Stimulated activated CD8-positive, alpha-beta memory T cell treated with anti-CD3 and anti-CD28 coated beads, Interleukin-15, amount 100 ng/mL, for 24 hours (primary cell): Measurements from ENCODE around the gene CD300LF.

Experiments used
- DNase-seq: peaks from one replicate; pipeline ENCODE4 v3.0.0-alpha.2; 2020; ENCODE audit warnings: low read depth

The CD300LF gene

DNA sequence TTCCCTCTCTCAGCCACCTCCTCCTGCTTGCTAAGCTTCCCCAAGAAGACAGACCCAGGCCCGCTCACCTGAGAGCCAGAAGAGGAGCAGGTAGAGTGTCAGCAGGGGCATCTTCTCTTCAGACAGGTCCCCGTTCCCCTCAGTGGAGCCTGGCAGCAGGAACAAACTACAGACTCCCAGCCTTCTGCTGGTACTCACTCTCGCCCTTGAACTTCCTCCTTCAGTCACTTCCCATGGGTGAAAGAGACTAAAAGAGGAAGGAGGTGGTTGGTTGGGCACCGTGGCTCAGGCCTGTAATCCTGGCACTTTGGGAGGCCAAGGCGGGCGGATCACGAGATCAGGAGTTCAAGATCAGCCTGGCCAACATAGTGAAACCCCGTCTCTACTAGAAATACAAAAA lies at the start of gene CD300LF:
Gene CD300LF, minus strand, starts transcription at position 168 of the 400 bp plus-strand sequence. Its CDS starts 57 bp downstream, at position 111.
- no peak for DNase-seq

DNA sequence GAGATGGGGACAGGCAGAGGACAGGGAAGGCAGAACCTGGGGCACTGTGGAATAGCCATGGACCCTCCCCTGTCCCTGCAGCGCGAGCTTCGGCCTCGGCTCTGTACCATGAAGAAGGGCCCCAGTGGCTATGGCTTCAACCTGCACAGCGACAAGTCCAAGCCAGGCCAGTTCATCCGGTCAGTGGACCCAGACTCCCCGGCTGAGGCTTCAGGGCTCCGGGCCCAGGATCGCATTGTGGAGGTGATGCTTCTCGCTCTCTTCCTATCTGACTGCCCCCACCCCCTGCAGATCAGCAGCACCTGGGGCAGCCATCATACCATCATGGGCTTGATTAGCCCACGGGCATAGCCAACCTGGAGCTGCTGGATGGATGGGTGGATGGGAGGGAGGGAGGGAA lies 49.2 kb upstream of the CD300LF start:
- DNase-seq = no peak

DNA sequence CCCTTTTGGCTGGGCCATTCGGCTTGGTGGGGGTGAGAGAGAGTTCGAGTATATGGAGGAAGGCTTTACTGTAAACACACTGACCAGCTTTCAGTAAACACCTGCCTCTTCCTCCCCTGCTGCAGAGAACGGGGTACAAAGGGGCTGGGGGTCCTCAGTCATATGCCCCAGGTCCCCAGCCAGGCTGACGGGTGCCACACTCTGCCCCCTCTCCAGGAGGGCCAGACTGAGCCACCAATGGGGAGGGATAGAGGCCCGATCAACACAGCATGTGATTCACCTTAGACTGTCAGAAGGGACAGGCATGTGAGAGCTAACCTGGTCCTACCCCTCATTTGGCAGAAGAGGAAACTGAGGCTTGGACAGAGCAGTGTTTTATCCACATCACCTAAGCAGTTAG lies 48.7 kb upstream of the CD300LF start:
- DNase-seq = no peak

DNA sequence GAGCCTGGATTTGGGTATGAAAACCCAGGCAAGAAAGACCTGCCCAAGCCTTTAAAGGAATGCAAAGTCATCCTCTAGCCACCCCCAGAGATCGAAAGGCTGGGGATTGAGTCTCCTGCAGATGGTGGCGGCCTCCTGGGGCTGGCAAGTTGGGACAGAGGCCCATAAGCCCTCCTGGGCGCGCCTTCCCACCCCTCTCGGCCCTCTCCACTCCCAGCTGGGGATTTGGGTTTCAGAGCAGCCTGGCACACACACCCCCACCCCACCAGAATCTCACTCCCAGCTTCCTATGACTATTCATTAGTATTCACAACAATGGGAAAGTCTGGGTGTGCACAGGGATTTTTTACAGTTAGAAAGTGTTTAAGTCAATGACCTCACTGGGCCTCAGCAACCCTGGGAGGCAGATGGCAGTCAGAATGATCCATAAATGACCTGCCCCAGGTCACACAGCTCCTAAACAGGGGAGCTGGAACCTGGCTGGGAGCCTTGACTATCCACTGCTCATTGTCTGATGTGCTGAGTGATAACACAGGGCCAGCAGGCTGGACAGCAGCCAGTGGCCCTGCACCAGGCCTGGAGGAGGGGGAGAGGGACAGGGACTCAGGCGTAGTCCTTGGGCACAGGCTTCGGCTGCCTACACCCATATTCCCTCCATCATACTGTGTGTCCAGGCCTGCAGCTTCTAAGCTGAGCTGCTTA lies 47.8 kb upstream of the CD300LF start:
- DNase-seq = no peak

DNA sequence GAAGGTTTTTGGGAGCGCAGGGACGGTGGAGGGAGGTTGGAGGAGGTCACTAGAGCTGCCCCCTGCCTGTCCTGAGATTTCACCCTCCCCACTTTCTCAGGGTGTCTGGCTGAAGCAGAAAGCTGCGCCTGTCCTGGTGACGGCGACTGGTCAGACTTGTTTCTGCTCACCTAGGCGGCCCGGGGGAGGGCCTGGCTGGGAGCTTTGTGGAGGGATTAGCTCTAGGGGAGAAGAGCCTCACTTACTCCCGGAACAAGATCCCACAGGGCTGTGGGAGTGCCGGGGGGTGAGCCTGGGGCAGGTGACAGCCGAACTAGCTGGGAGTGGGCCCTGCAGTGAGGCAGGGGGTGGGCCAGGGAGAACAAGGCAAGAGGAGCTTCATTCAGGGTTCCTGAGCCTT lies 47.2 kb upstream of the CD300LF start:
- no peak for DNase-seq

DNA sequence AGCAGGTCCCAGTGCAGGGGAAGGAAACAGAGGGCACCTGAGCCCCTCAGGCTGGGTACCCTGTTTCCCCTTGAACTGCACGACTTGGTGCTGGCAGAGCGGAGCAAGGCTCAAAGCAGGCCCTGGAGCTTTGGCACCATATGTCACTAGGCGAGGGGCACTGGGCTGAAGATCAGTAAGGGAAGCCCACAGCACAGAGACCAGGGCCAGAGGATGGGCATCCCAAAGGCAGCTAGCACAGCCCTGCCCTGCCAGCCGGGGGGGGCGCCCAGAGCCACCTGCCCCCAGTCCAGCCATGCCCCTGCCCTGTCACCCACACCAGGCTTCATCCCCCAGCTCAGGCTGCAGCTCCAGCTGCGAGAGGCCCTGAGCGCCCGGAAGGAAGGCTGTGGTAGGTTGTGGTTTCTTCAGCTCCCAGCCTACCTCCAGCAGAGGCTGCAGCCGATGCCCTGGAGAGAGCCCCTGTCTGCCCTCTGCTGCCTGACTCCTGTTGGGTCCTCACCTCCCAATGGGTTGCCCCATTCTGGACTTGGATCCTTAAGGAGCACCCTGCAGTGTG lies 46.6 kb upstream of the CD300LF start:
- DNase-seq = no peak

DNA sequence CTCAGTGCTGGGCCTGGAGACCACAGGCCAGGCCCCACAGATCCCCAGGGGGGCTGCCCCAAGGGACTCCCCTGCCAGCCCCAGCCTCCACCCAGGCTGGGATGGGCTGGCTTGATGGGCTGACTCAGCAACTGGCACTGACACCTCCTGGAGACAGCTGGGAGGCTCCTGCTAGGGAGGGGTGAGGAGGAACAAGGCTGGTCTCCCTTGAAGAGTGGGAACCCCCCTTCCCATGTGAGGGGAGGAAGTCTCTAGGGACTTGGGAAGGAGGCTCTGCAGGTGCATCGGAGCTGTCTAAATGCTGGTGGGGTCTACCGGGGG lies 46.1 kb upstream of the CD300LF start:
- DNase-seq = no peak

DNA sequence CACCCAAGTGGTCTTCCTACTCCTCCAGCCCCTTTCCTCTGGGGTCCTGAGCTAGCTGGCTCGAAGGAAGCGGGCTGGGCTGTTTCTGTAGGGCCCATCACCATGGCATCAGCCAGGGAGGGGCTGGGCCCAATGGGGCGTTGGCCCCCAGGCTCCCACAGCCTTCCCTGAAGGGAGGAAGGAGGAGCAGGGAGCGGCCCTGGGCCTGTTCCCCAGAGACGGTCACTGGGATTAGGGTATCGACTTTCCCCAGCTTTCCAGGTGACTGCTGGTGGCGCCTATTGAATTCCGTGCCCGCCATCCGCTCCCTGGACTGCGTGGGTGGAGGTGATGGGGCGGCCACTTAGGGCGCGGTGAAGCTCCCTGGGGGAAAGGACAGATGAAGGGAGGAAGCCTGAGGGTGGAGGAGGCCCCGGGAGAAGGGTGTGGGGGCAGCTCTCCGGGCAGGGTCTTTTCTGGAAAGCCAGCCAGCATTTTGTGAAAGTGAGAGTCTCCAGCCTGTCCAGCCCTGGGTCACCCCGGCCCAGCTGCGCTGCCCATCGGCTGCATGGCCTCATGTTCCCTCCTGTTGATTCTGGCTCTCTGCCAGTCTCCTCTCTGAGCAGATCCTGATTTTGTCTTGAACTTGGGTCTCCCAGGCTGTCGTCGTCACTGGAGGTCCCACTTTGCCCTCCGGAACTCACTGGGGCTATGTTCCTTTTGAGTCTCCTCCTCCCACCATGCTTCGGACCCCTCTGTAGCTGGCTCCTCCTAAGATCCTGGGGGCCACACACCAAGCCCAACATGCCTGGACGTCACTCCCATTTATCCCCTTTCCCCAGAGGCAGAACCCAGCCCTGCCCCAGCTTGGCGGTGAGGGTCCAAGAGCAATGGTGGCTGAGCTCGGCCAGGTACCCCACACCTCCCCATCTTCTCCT lies 45.5 kb upstream of the CD300LF start:
- no peak for DNase-seq

- DNase-seq = no peak
Measured at GRCh38 chr17:74757502-74757901, 44.8 kb upstream of the CD300LF start.

DNA sequence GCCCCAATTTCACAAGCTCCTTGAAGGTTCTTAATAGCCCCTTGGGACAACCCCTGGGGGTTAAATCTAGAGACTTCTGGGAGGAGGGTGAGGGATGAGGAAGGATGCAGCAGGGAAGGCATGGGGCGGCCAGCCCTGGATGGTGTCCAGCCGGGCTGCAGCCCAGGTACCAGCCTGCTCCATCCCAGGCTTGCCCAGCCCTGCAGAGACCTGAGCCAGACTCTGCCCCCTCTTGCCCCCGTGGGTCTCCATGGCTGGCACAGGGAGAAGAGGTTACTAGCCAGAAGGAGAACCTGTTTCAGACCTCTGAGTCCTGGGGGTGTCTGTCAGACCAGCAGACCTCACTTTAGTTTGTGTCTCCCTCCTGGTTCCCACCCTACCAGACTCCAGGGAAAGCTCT lies 44.2 kb upstream of the CD300LF start:
- no peak for DNase-seq

DNA sequence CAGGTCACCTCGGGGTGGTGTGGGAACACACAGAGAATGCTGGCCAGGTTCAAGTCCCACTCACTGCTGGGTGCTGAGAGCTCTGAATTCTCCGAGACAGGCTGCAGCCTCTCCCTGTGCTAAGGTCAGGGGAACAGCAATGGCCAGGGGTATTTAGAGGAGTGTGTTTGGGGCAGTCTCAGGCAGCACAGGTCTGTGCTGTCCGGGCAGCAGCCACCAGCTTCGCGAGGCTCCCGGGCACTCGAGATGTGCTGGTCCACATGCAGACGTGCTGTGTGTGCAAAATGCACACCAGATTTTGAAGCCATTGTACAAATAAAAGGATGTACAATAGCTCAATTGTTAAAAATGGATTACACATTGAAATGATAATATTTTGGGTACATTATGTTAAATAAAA lies 42.8 kb upstream of the CD300LF start:
- no peak for DNase-seq

GRCh38 chr17:74754832-74755231 lies 42.1 kb upstream of the CD300LF start:
- no peak for DNase-seq

- no peak for DNase-seq
Measured at GRCh38 chr17:74752822-74753401, 40.2 kb upstream of the CD300LF start.

DNA sequence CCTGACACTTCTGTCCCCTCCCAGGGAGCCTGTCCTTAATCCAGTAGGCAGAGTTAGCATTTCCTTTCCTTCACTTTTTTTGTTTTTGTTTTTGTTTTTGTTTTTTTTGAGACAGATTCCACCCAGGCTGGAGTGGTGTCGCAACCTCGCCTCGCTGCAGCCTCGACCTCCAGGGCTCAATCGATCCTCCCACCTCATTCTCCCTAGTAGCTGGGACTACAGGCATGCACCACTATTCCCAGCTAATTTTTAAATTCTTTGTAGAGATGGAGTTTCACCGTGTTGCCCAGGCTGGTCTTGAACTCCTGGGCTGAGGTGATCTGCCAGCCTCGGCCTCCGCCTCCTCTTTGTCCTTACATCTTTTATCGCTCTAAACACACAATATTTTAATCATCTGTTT lies 39.7 kb upstream of the CD300LF start:
- no peak for DNase-seq

DNA sequence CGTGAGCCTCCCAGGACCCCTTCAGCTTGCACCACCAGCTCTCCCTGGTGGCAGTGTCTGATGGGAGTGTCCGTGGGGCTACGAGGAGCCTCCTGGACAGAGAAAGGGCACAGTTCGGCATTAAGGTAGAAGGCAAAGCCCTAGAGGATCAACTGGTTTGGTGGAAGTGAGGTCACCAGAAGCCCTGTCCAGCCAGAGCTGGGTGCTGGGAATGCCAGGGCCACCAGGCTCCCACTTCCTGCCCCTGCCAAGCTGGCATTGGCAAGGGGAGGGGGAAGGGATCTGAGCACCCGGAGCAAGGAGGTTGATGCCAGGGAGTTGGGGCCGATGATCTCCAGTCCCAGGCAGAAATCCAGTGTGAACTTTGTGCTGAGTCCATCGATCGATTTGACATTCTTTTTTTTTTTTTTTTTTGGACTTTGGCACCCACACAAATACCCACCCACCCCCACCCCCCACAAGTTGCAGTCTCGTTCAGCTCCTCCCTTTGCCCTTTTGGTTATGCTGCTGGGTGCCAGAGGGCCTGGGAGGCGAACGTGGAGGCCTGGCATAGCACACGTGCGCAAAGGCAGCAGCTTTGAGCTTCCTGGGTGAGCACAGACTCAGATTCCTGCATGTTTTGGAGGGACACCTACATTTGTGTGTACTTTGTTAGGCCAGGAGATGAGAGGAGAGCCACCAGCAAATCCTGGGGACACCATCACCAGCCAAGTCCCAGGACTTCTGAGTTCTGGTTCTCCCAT lies 37.8 kb upstream of the CD300LF start:
- DNase-seq = no peak

GRCh38 chr17:74750039-74750326 lies 37.3 kb upstream of the CD300LF start:
- DNase-seq = no peak

GRCh38 chr17:74749279-74750038 lies 36.7 kb upstream of the CD300LF start:
- DNase-seq = no peak

GRCh38 chr17:74748529-74749278 lies 36.0 kb upstream of the CD300LF start, which contains the start of gene NHERF1:
Gene NHERF1, plus strand, starts transcription at chr17:74748628. Its CDS starts 219 bp downstream, at chr17:74748847.
- DNase-seq = peak; percentile 91

DNA sequence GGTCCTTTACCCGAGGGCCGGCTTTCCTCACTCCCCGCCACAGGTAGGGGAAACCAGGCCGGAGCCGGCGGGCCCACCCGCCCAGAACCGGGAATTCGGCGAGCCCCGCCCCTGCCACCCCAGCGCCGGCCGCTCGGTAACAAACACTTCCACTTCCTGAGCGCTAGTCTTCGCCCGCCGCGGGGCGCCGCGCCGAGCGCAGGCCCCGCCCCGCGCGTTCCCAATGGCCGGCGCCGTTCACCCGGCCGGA lies 35.5 kb upstream of the CD300LF start:
- no peak for DNase-seq

DNA sequence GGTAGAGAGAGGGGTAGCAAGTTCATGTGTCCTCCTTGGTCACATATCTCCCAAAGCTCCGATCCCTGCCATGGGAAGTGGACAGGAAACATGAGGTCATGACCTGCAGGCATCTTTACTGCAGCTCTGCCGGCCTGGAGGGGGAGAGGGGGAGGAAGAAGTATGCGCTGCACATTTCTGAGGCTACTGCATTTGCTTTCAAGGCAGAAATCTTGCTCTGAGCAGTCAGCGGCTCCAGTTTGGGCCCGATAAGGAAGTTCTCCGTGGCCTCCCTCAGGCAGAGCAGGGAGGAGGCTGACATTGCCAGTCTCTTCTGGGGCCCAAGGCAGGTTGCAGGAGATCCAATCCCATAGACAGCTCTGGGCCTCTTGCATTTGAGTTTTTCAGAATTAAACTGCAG lies 34.2 kb upstream of the CD300LF start:
- DNase-seq = no peak

- no peak for DNase-seq
Measured at GRCh38 chr17:74746376-74746775, 33.7 kb upstream of the CD300LF start.
